Body of pancreas (tissue), 4 donors: ENCODE measurements around the gene HMCN1.

Experiments
- POLR2A ChIP-seq, 3 donors: fragments of 450-650 bp; IDR thresholded peaks; one replicate each; pipeline ENCODE4 v1.6.1; 2016; ENCODE audit warnings: antibody characterized with exemption in 3 of 3, mild to moderate bottlenecking in 2 of 3
- TF ChIP-seq, protein P1 (sequence below), 7 experiments: fragments of 450-650 bp in 4 of 7; fragments of 200-600 bp in 3 of 7; sonication (generic) in 3 of 7; IDR thresholded peaks; one replicate each; pipeline ENCODE4 v1.5.1; 2016 to 2019; ENCODE audit warnings: antibody characterized with exemption in 7 of 7

DNA sequence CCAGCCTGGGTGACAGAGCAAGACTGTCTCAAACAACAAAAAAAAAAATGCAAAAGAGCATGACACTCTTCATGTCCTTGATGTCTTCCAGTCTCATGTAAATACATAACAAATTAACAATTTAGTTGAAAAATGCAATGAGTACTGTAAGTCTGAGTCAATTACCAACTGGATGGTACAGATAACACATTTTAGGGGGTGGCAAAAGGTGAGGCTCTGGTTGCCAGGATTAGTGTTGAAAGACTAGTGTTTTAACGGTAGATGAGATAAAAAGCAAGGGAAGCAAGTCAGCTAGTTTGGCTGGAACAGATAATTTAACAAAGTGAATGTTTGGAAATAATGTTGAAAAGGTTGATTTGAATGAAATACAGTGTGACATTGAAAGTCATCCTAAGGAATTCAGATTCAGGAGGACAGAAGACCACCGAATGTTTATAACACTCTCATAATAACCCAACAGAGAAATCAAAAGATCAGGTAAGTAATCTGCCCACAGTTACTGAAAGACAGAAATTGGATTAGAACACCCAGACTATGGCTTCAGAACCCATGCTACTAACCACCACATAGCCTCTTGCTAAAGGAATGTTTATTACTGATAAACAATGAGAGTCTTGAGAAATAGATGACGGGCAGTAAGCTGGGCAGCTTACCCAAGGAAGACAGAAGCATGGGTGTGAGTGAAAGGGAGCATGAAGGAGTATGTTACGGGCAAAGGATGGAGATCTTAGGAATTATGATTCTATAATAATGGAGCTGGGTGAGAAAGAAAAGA lies 312.4 kb downstream of the HMCN1 start:
- no peak for TF ChIP-seq POLR2A (IDR thresholded peaks at IDR 0.05)
- TF ChIP-seq, protein P1, sequence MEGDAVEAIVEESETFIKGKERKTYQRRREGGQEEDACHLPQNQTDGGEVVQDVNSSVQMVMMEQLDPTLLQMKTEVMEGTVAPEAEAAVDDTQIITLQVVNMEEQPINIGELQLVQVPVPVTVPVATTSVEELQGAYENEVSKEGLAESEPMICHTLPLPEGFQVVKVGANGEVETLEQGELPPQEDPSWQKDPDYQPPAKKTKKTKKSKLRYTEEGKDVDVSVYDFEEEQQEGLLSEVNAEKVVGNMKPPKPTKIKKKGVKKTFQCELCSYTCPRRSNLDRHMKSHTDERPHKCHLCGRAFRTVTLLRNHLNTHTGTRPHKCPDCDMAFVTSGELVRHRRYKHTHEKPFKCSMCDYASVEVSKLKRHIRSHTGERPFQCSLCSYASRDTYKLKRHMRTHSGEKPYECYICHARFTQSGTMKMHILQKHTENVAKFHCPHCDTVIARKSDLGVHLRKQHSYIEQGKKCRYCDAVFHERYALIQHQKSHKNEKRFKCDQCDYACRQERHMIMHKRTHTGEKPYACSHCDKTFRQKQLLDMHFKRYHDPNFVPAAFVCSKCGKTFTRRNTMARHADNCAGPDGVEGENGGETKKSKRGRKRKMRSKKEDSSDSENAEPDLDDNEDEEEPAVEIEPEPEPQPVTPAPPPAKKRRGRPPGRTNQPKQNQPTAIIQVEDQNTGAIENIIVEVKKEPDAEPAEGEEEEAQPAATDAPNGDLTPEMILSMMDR (IDR thresholded peaks at IDR 0.05), result no peak
